HEK293 (cell line): ENCODE measurements around the gene HTR2B.
"Not testable (repeated sequence)": the region's sequence is repeated elsewhere in the genome, so short reads cannot be mapped to it uniquely, and the experiment has no call there.

Experiments used
- CTCF ChIA-PET: fragments of 350-600 bp; formaldehyde crosslinking; extraction: SDS; loops from one replicate; lab custom pipeline; 2021; ENCODE audit warnings: antibody characterized with exemption; lab: Yijun Ruan, JAX
- POLR2A ChIA-PET: fragments of 300-600 bp; formaldehyde crosslinking; extraction: SDS; loops from one replicate; lab custom pipeline; 2020; ENCODE audit warnings: antibody characterized with exemption, inconsistent platforms; lab: Yijun Ruan, JAX
- H3K27ac ChIP-seq: fragments of 200-500 bp; sonication (Bioruptor generic); 2 replicates; pipeline ENCODE4 v1.5.1; 2014; ENCODE audit warnings: low read depth, low read length, control low read depth, inconsistent platforms; ENCODE audit errors: extremely low read depth
- H3K36me3 ChIP-seq, 2 experiments: fragments of 200-500 bp in 1 of 2; sonication (Bioruptor generic) in 1 of 2; 1 replicate in 1 of 2; 2 replicates in 1 of 2; pipeline ENCODE4 v1.5.1; 2014 to 2017; ENCODE audit warnings: inconsistent platforms in 2 of 2, low read length in 2 of 2; ENCODE audit not compliant: control insufficient read depth in 2 of 2, insufficient read depth in 1 of 2
- H3K4me1 ChIP-seq: fragments of 200-500 bp; sonication (Bioruptor generic); 2 replicates; pipeline ENCODE4 v1.5.1; 2014; ENCODE audit warnings: mild to moderate bottlenecking, low read length, inconsistent platforms; ENCODE audit not compliant: control insufficient read depth, insufficient read depth
- H3K4me3 ChIP-seq: 2 replicates; pipeline ENCODE4 v1.5.1; 2011; ENCODE audit warnings: low read depth, mild to moderate bottlenecking, control low read depth, low read length, moderate library complexity
- H3K9me3 ChIP-seq: fragments of 200-500 bp; sonication (Bioruptor generic); 2 replicates; pipeline ENCODE4 v1.5.1; 2014; ENCODE audit warnings: low read depth, low read length, inconsistent platforms; ENCODE audit not compliant: control insufficient read depth, insufficient read depth
- IKZF3 ChIP-seq: fragments of 450-650 bp; IDR thresholded peaks from 2 replicates; pipeline ENCODE4 v1.5.0; 2018; ENCODE audit warnings: missing biosample characterization, mild to moderate bottlenecking, missing genetic modification characterization, moderate library complexity
- KLF1 ChIP-seq: fragments of 450-650 bp; formaldehyde crosslinking; IDR thresholded peaks from 2 replicates; pipeline ENCODE4 v1.5.1; 2016; ENCODE audit warnings: missing biosample characterization, missing genetic modification characterization
- KLF8 ChIP-seq: fragments of 450-650 bp; formaldehyde crosslinking; IDR thresholded peaks from 2 replicates; pipeline ENCODE4 v1.5.1; 2016; ENCODE audit warnings: missing biosample characterization, missing genetic modification characterization
- SETDB1 ChIP-seq: IDR thresholded peaks from one replicate; pipeline ENCODE4 v1.6.1; 2017; ENCODE audit warnings: mild to moderate bottlenecking, low read length, moderate library complexity, mixed read lengths; ENCODE audit not compliant: insufficient read length
- TCF7L2 ChIP-seq: IDR thresholded peaks from 2 replicates; pipeline ENCODE4 v1.6.1; 2011; ENCODE audit warnings: low read depth, mild to moderate bottlenecking, inconsistent platforms, low read length, moderate library complexity, borderline replicate concordance
- TRIM28 ChIP-seq: IDR thresholded peaks from 2 replicates; pipeline ENCODE4 v1.6.1; 2011; ENCODE audit warnings: low read length, control low read depth, borderline replicate concordance
- ZNF558 ChIP-seq: fragments of 450-650 bp; formaldehyde crosslinking; IDR thresholded peaks from 2 replicates; pipeline ENCODE4 v1.5.1; 2016; ENCODE audit warnings: missing biosample characterization, missing genetic modification characterization
- ZNF560 ChIP-seq: fragments of 450-650 bp; formaldehyde crosslinking; IDR thresholded peaks from 2 replicates; pipeline ENCODE4 v1.5.1; 2017; ENCODE audit warnings: missing biosample characterization, missing genetic modification characterization, borderline replicate concordance
- ZNF596 ChIP-seq: fragments of 450-650 bp; IDR thresholded peaks from 2 replicates; pipeline ENCODE4 v1.5.0; 2018; ENCODE audit warnings: missing biosample characterization, mild to moderate bottlenecking, missing genetic modification characterization, moderate library complexity
- ZNF626 ChIP-seq: fragments of 450-650 bp; sonication (Bioruptor Pico); formaldehyde crosslinking; IDR thresholded peaks from 2 replicates; pipeline ENCODE4 v1.5.1; 2018; ENCODE audit warnings: missing biosample characterization, missing genetic modification characterization, inconsistent platforms
- ZNF830 ChIP-seq: fragments of 450-650 bp; IDR thresholded peaks from 2 replicates; pipeline ENCODE4 v1.5.0; 2018; ENCODE audit warnings: missing biosample characterization, missing genetic modification characterization, low read depth, mild to moderate bottlenecking, moderate library complexity
- TF ChIP-seq, protein P1 (sequence below): fragments of 450-650 bp; formaldehyde crosslinking; IDR thresholded peaks from 2 replicates; pipeline ENCODE4 v1.5.0; 2017; ENCODE audit warnings: missing biosample characterization, missing genetic modification characterization, borderline replicate concordance
- TF ChIP-seq, protein P2 (sequence below): fragments of 450-650 bp; formaldehyde crosslinking; IDR thresholded peaks from 2 replicates; pipeline ENCODE4 v1.5.1; 2016; ENCODE audit warnings: missing biosample characterization, missing genetic modification characterization, borderline replicate concordance
- TF ChIP-seq, protein P3 (sequence below): fragments of 450-650 bp; formaldehyde crosslinking; IDR thresholded peaks from 2 replicates; pipeline ENCODE4 v1.5.1; 2017; ENCODE audit warnings: missing biosample characterization, missing genetic modification characterization

Gene HTR2B

DNA sequence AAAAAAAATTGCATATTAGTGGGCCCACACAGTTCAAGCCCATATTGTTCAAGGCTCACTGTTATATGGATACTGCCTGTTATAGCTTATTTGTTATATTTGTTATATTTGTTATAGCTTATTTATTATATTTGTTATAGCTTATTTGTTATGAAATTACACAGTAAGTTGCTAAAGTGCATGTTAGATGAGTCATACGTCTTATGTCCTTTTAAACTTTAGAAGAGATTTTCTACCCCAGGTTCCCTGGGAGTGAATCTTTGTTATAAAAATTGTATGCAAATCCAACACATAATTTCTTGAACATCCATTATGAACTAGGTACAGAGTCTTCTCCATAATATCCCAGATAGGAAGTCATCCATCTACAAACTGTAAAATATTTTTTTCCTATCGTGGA lies 22.1 kb downstream of the HTR2B start (continued):
- TF ChIP-seq, protein P1, sequence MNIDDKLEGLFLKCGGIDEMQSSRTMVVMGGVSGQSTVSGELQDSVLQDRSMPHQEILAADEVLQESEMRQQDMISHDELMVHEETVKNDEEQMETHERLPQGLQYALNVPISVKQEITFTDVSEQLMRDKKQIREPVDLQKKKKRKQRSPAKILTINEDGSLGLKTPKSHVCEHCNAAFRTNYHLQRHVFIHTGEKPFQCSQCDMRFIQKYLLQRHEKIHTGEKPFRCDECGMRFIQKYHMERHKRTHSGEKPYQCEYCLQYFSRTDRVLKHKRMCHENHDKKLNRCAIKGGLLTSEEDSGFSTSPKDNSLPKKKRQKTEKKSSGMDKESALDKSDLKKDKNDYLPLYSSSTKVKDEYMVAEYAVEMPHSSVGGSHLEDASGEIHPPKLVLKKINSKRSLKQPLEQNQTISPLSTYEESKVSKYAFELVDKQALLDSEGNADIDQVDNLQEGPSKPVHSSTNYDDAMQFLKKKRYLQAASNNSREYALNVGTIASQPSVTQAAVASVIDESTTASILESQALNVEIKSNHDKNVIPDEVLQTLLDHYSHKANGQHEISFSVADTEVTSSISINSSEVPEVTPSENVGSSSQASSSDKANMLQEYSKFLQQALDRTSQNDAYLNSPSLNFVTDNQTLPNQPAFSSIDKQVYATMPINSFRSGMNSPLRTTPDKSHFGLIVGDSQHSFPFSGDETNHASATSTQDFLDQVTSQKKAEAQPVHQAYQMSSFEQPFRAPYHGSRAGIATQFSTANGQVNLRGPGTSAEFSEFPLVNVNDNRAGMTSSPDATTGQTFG = no peak

DNA sequence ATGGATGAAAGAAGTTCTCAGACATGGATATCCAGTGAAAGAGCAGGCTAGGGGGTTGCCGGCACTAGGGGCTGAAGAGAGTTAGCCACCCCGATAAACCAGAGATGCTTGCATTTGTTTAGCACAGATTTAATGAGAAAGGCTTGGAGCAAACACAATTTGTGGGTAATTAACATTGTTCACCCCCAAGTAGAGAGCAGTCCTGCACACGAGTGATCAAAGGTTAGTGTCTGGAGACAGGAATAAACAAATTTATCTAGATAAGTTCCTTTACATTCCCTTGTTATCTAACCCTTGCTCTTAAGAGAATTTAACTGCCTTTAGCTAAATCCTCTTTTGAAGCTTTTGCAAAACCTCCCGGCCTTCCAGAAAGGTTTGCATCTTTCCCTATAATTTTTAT lies 23.9 kb downstream of the HTR2B start:
- H3K27ac ChIP-seq = no peak overlapping the region
- H3K4me1 ChIP-seq = no peaks in the 10 kb centered on the region
- ChIA-PET CTCF (interaction anchor here (0.7 to 5.3 kb wide), 2 partner anchors 10 to 312 kb away, joined by 4 to 47 read pairs; no protein-coding TSS in a partner anchor), POLR2A (no interaction called here)
- H3K36me3 ChIP-seq = peaks cover 4 to 67% of the 10 kb centered on the region in 2 experiments
- TF ChIP-seq ZNF626 (no peak), KLF8 (tag by site-specific recombination) (no peak), ZNF558 (tag by site-specific recombination) (no peak), KLF1 (no peak)
- TF ChIP-seq, protein P2, sequence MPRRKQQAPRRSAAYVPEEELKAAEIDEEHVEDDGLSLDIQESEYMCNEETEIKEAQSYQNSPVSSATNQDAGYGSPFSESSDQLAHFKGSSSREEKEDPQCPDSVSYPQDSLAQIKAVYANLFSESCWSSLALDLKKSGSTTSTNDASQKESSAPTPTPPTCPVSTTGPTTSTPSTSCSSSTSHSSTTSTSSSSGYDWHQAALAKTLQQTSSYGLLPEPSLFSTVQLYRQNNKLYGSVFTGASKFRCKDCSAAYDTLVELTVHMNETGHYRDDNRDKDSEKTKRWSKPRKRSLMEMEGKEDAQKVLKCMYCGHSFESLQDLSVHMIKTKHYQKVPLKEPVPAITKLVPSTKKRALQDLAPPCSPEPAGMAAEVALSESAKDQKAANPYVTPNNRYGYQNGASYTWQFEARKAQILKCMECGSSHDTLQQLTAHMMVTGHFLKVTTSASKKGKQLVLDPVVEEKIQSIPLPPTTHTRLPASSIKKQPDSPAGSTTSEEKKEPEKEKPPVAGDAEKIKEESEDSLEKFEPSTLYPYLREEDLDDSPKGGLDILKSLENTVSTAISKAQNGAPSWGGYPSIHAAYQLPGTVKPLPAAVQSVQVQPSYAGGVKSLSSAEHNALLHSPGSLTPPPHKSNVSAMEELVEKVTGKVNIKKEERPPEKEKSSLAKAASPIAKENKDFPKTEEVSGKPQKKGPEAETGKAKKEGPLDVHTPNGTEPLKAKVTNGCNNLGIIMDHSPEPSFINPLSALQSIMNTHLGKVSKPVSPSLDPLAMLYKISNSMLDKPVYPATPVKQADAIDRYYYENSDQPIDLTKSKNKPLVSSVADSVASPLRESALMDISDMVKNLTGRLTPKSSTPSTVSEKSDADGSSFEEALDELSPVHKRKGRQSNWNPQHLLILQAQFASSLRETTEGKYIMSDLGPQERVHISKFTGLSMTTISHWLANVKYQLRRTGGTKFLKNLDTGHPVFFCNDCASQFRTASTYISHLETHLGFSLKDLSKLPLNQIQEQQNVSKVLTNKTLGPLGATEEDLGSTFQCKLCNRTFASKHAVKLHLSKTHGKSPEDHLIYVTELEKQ = no peak
- no peaks in the 10 kb centered on the region for H3K9me3 ChIP-seq
- no peak overlapping the region for H3K4me3 ChIP-seq

DNA sequence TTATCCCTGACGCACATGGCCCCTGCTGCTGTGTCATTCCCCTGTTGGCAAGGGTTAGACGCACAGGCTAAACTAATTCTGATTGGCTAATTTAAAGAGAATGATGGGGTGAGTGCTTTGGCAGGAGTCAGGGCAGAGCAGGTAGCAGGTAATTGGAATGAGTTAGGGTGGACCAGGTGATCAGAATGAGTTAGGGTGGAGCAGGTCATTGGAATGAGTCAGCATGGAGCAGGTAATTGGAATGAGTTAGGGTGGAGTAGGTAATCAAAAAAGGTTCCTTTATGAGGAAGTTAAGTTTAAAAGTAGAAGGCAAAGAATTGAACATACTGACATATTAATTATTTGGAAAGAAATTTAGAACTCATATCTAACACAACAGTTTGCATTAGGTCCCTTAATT lies 24.5 kb downstream of the HTR2B start:
- H3K4me1 ChIP-seq, H3K9me3 ChIP-seq, H3K4me3 ChIP-seq, POLR2A ChIA-PET, H3K27ac ChIP-seq: not testable (repeated sequence)
- CTCF ChIA-PET = interaction anchor here (0.6 kb wide), 1 partner anchor 305 kb away, joined by 3 read pairs; no protein-coding TSS in a partner anchor
- peaks cover 3 to 70% of the 10 kb centered on the region in 2 experiments for H3K36me3 ChIP-seq

DNA sequence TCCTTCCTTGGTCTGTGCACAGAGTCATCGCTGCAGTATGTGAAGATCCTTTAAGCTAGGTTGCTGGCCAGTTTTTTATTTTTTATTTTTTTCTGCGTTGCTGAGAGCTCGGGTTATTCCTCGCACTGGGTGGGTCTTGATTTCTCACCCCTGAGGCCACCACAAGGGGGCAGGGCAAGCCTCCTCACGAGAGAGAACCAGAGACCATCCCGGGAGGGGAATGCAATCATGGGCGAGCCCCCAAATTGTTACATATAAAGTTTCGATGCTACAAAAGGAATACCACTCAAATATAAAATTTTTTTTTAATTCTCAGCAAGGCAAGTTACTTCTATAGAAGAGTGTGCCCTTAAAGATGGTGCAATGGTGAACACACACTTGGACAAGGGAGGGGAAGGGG lies 24.9 kb downstream of the HTR2B start:
- ChIA-PET CTCF (interaction anchor here (0.6 kb wide), 2 partner anchors 220 to 305 kb away, joined by 3 read pairs; no protein-coding TSS in a partner anchor), POLR2A (no interaction called here)
- TF ChIP-seq SETDB1 (peak; percentile 79), ZNF596 (no peak)
- H3K4me3 ChIP-seq = no peak overlapping the region
- no peaks in the 10 kb centered on the region for H3K4me1 ChIP-seq
- peaks cover 2 to 73% of the 10 kb centered on the region in 2 experiments for H3K36me3 ChIP-seq
- H3K27ac ChIP-seq = no peak overlapping the region
- no peaks in the 10 kb centered on the region for H3K9me3 ChIP-seq

DNA sequence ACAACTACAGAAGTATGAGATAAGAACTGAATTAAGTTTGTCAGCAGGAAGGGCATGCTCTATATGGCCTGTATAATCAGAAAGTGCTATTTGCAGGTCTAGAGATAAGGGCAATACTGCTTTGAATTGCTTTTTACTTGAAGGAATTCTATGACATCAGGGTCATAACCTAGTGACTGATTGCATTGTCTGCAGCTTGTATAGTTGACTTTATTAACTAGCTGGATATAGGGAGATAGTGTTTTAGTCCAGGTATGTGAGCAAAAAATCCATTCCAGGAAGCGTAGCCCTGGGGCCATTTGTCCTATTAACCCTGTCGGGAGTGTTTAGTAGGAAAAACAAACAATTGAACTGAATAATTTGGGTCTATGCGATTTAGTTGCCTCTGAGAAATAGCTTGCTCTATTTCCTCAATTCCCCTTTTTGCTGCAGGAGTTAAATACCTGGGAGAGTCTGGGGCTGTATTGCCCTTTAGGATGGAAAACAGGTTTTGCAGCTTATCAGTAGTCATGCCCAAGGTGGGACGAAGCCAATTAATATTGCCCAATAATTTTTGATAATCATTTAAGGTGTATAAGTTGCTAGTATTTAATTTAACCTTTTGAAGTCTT lies 30.0 kb downstream of the HTR2B start:
- POLR2A ChIA-PET = no interaction called here
- peaks cover 0 to 79% of the 10 kb centered on the region in 2 experiments for H3K36me3 ChIP-seq
- CTCF ChIA-PET = interaction anchor here (0.7 to 1.2 kb wide), 3 partner anchors 10 to 97 kb away, joined by 3 to 6 read pairs (median 4); no protein-coding TSS in a partner anchor

More for the DNA sequence above, 30.0 kb downstream of the HTR2B start:
- H3K4me1 ChIP-seq = no peaks in the 10 kb centered on the region
- H3K9me3 ChIP-seq = no peaks in the 10 kb centered on the region
- no peak overlapping the region for H3K27ac ChIP-seq
- TF ChIP-seq, protein P3, sequence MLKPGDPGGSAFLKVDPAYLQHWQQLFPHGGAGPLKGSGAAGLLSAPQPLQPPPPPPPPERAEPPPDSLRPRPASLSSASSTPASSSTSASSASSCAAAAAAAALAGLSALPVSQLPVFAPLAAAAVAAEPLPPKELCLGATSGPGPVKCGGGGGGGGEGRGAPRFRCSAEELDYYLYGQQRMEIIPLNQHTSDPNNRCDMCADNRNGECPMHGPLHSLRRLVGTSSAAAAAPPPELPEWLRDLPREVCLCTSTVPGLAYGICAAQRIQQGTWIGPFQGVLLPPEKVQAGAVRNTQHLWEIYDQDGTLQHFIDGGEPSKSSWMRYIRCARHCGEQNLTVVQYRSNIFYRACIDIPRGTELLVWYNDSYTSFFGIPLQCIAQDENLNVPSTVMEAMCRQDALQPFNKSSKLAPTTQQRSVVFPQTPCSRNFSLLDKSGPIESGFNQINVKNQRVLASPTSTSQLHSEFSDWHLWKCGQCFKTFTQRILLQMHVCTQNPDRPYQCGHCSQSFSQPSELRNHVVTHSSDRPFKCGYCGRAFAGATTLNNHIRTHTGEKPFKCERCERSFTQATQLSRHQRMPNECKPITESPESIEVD (tag by site-specific recombination) = peak; percentile 52
- no peak for TF ChIP-seq IKZF3 (tag by site-specific recombination)
- peak; percentile 83; the same call in 1 of the 2 replicates for TF ChIP-seq TRIM28
- TF ChIP-seq ZNF830 (tag by site-specific recombination) = no peak
- TF ChIP-seq TCF7L2 = peak; percentile 77
- no peak for TF ChIP-seq ZNF560 (tag by site-specific recombination)
- TF ChIP-seq SETDB1 = peak; percentile 71
- TF ChIP-seq, all 188 proteins: peak for 4
- H3K4me3 ChIP-seq = no peak overlapping the region
